Peyer's patch (tissue), 4 donors: ENCODE results near the gene LCE6A. TPM values are rescaled to one million over a fixed set of nuclear protein-coding genes. Genes with fewer than 3 reads are reported as not detected.

ENCODE experiments used
- DNase-seq, 3 donors: peaks; one replicate each; pipeline ENCODE4 v3.0.0-alpha.2; 2017 to 2019
- H3K27ac ChIP-seq, 4 donors: fragments of 200-600 bp; sonication (generic); one replicate each; pipeline ENCODE4 v1.5.1; 2016 to 2019
- H3K27me3 ChIP-seq, 2 donors: fragments of 200-600 bp; sonication (generic); one replicate each; pipeline ENCODE4 v1.5.1; 2019
- H3K36me3 ChIP-seq, 3 donors: fragments of 200-600 bp; sonication (generic); one replicate each; pipeline ENCODE4 v1.5.1; 2016 to 2019
- H3K4me1 ChIP-seq, 4 donors: fragments of 200-600 bp; sonication (generic); one replicate each; pipeline ENCODE4 v1.5.1; 2016 to 2019
- H3K4me3 ChIP-seq, 4 donors: fragments of 200-600 bp; sonication (generic); 1 replicate in 3 of 4; 2 replicates in 1 of 4; pipeline ENCODE4 v1.5.1; 2016 to 2019; ENCODE audit warnings: mild to moderate bottlenecking in 1 of 4
- H3K9me3 ChIP-seq, 4 donors: fragments of 200-600 bp; sonication (generic); one replicate each; pipeline ENCODE4 v1.5.1; 2016 to 2019; ENCODE audit warnings: mild to moderate bottlenecking in 1 of 4
- CTCF ChIP-seq, 6 experiments: fragments of 450-650 bp in 4 of 6; fragments of 200-600 bp in 2 of 6; sonication (generic) in 1 of 6; IDR thresholded peaks; one replicate each; pipeline ENCODE4 v1.5.1; 2017 to 2019; ENCODE audit warnings: antibody characterized with exemption in 6 of 6, mild to moderate bottlenecking in 3 of 6, moderate library complexity in 1 of 6
- POLR2A ChIP-seq, 2 donors: fragments of 450-650 bp; IDR thresholded peaks; one replicate each; pipeline ENCODE4 v1.5.1; 2017; ENCODE audit warnings: antibody characterized with exemption in 2 of 2, mild to moderate bottlenecking in 2 of 2, moderate library complexity in 2 of 2
- total RNA-seq, 4 donors: library from RNA; depleted of rRNA; stranded (reverse); fragments of >200 nt; gene quantifications; one replicate each; pipeline ENCODE4 v1.1.0, GENCODE V29; 2016

LCE6A gene
- total RNA-seq, result not detected

GRCh38 chr1:152842556-152842955 lies at the start of gene LCE6A:
Gene LCE6A, plus strand, starts transcription at chr1:152842856. Its CDS starts 665 bp downstream, at chr1:152843521.
- H3K4me3 ChIP-seq, result no peak within 1 kb of the TSS
- no peak within 1 kb of the TSS for H3K27ac ChIP-seq
- H3K27me3 ChIP-seq, result no peaks in the 10 kb centered on the region
- no peaks in the 10 kb centered on the region for H3K36me3 ChIP-seq
- H3K4me1 ChIP-seq, result no peaks in the 10 kb centered on the region
- TF ChIP-seq POLR2A (IDR thresholded peaks at IDR 0.05), result no peak
- no peak for TF ChIP-seq CTCF (IDR thresholded peaks at IDR 0.05)
- no peaks in the 10 kb centered on the region for H3K9me3 ChIP-seq
- no peak for DNase-seq

GRCh38 chr1:152795686-152796085 lies 47.0 kb upstream of the LCE6A start:
- H3K36me3 ChIP-seq, result no peaks in the 10 kb centered on the region
- DNase-seq, result no peak
- H3K9me3 ChIP-seq, result no peaks in the 10 kb centered on the region
- H3K27me3 ChIP-seq, result no peaks in the 10 kb centered on the region
- H3K4me3 ChIP-seq, result no peak overlapping the region
- TF ChIP-seq POLR2A (IDR thresholded peaks at IDR 0.05), result no peak
- no peak for TF ChIP-seq CTCF (IDR thresholded peaks at IDR 0.05)
- no peak overlapping the region for H3K27ac ChIP-seq
- H3K4me1 ChIP-seq, result no peaks in the 10 kb centered on the region

GRCh38 chr1:152796421-152796820 lies 46.2 kb upstream of the LCE6A start, which contains the start of gene LCE1D:
Gene LCE1D, plus strand, starts transcription at chr1:152796721. Its CDS starts 1,074 bp downstream, at chr1:152797795.
- Histone ChIP-seq H3K4me1 (no peaks in the 10 kb centered on the region), H3K4me3 (no peak within 1 kb of the TSS), H3K27me3 (no peaks in the 10 kb centered on the region), H3K27ac (no peak within 1 kb of the TSS), H3K36me3 (no peaks in the 10 kb centered on the region), H3K9me3 (no peaks in the 10 kb centered on the region)
- no peak for DNase-seq
- TF ChIP-seq CTCF (IDR thresholded peaks at IDR 0.05) (no peak), POLR2A (IDR thresholded peaks at IDR 0.05) (no peak)

- TF ChIP-seq CTCF (IDR thresholded peaks at IDR 0.05), result no peak
- TF ChIP-seq POLR2A (IDR thresholded peaks at IDR 0.05), result no peak
- H3K36me3 ChIP-seq, result no peaks in the 10 kb centered on the region
- no peaks in the 10 kb centered on the region for H3K27me3 ChIP-seq
- no peaks in the 10 kb centered on the region for H3K9me3 ChIP-seq
- H3K4me3 ChIP-seq, result no peak overlapping the region
- no peaks in the 10 kb centered on the region for H3K4me1 ChIP-seq
- DNase-seq, result no peak
- H3K27ac ChIP-seq, result no peak overlapping the region
Observed at GRCh38 chr1:152801333-152801732, 41.3 kb upstream of the LCE6A start.

GRCh38 chr1:152806576-152806975 lies 36.1 kb upstream of the LCE6A start, which contains the start of gene LCE1C:
Gene LCE1C, minus strand, starts transcription at chr1:152806651. Its CDS starts 1,173 bp downstream, at chr1:152805478.
- TF ChIP-seq CTCF (IDR thresholded peaks at IDR 0.05) (no peak), POLR2A (IDR thresholded peaks at IDR 0.05) (no peak)
- H3K36me3 ChIP-seq, result no peaks in the 10 kb centered on the region
- no peak within 1 kb of the TSS for H3K4me3 ChIP-seq
- no peaks in the 10 kb centered on the region for H3K4me1 ChIP-seq
- DNase-seq, result no peak
- H3K27me3 ChIP-seq, result no peaks in the 10 kb centered on the region
- no peaks in the 10 kb centered on the region for H3K9me3 ChIP-seq
- H3K27ac ChIP-seq, result no peak within 1 kb of the TSS

- H3K4me3 ChIP-seq, result no peak overlapping the region
- no peak for TF ChIP-seq CTCF (IDR thresholded peaks at IDR 0.05)
- no peak for TF ChIP-seq POLR2A (IDR thresholded peaks at IDR 0.05)
- H3K9me3 ChIP-seq, result no peaks in the 10 kb centered on the region
- H3K27me3 ChIP-seq, result no peaks in the 10 kb centered on the region
- DNase-seq, result no peak
- no peaks in the 10 kb centered on the region for H3K4me1 ChIP-seq
- H3K36me3 ChIP-seq, result no peaks in the 10 kb centered on the region
- H3K27ac ChIP-seq, result no peak overlapping the region
Observed at GRCh38 chr1:152811050-152811449, 31.6 kb upstream of the LCE6A start.
